ENCODE data around the gene ADCY2.

The ADCY2 gene

GRCh38 chr5:7653046-7653445 lies 257.1 kb downstream of the ADCY2 start:
- H3K4me3 ChIP-seq (replicated peaks; ENCODE audit: low read depth, low read length): no peak overlapping the region
- no peak for DNase-seq (ENCODE audit: extremely low read depth, low read depth)
- TF ChIP-seq CTCF (IDR thresholded peaks at IDR 0.05; ENCODE audit: low read depth, low read length, missing control alignments): no peak

- DNase-seq (ENCODE audit: extremely low read depth, low read depth): no peak
- no peak overlapping the region for H3K4me3 ChIP-seq (replicated peaks; ENCODE audit: low read depth, low read length)
- no peak for TF ChIP-seq CTCF (IDR thresholded peaks at IDR 0.05; ENCODE audit: low read depth, low read length, missing control alignments)
These were observed 261.2 kb downstream of the ADCY2 start for GRCh38 chr5:7657153-7657552.

GRCh38 chr5:7659420-7659819 lies 263.5 kb downstream of the ADCY2 start:
- DNase-seq (ENCODE audit: extremely low read depth, low read depth): no peak
- H3K4me3 ChIP-seq (replicated peaks; ENCODE audit: low read depth, low read length): no peak overlapping the region
- no peak for TF ChIP-seq CTCF (IDR thresholded peaks at IDR 0.05; ENCODE audit: low read depth, low read length, missing control alignments)

- no peak for TF ChIP-seq CTCF (IDR thresholded peaks at IDR 0.05; ENCODE audit: low read depth, low read length, missing control alignments)
- no peak for DNase-seq (ENCODE audit: extremely low read depth, low read depth)
- H3K4me3 ChIP-seq (replicated peaks; ENCODE audit: low read depth, low read length): no peak overlapping the region
These were observed 266.4 kb downstream of the ADCY2 start for GRCh38 chr5:7662289-7662688.

- TF ChIP-seq CTCF (IDR thresholded peaks at IDR 0.05; ENCODE audit: low read depth, low read length, missing control alignments): no peak
- DNase-seq (ENCODE audit: extremely low read depth, low read depth): no peak
- no peak overlapping the region for H3K4me3 ChIP-seq (replicated peaks; ENCODE audit: low read depth, low read length)
These were observed 267.9 kb downstream of the ADCY2 start for GRCh38 chr5:7663808-7664207.

GRCh38 chr5:7664208-7664607 lies 268.3 kb downstream of the ADCY2 start:
- TF ChIP-seq CTCF (IDR thresholded peaks at IDR 0.05; ENCODE audit: low read depth, low read length, missing control alignments): no peak
- H3K4me3 ChIP-seq (replicated peaks; ENCODE audit: low read depth, low read length): no peak overlapping the region
- no peak for DNase-seq (ENCODE audit: extremely low read depth, low read depth)

- no peak overlapping the region for H3K4me3 ChIP-seq (replicated peaks; ENCODE audit: low read depth, low read length)
- no peak for TF ChIP-seq CTCF (IDR thresholded peaks at IDR 0.05; ENCODE audit: low read depth, low read length, missing control alignments)
- no peak for DNase-seq (ENCODE audit: extremely low read depth, low read depth)
These were observed 271.4 kb downstream of the ADCY2 start for GRCh38 chr5:7667216-7667767.
